Activated CD4-positive, alpha-beta T cell treated with anti-CD3 and anti-CD28 coated beads, Interleukin-2, amount 50 U/mL, for 48 hours (primary cell): Measurements from ENCODE around the gene ONECUT3.

Source experiments
- DNase-seq, 2 experiments: peaks; one replicate each; pipeline ENCODE4 v3.0.0-alpha.2; 2020

Gene ONECUT3

DNA sequence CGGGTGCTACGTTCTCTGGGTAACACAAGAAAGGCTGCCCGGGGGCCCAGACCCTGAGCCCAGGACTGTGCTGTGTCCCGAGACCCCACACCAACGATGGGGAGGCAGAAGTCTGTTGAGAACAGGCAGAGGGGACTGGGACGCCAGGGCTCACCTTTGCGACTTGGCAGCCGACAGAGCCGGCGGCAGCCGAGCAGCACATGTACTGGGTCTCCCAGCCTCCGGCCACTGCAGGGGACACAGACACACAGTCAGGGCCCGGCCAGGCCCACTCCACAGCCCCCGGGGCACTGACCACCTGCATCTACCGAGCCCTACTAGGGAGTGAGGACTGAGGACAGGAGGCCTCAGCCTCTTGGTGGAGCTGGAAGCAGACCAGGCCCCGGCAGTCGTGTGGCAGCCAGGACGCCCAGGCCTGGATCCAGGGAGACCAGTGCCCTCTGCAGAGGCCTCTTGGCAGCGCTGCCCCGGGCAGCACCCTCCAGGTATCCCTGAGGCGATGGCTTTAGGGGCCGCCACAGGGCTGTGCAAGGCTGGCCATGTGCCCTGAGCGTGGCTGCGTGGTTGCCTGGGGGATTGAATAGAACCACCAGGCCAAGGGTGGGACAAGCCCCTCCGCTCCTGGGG, 64.4 kb downstream of the ONECUT3 start:
- DNase-seq = no peak

DNA sequence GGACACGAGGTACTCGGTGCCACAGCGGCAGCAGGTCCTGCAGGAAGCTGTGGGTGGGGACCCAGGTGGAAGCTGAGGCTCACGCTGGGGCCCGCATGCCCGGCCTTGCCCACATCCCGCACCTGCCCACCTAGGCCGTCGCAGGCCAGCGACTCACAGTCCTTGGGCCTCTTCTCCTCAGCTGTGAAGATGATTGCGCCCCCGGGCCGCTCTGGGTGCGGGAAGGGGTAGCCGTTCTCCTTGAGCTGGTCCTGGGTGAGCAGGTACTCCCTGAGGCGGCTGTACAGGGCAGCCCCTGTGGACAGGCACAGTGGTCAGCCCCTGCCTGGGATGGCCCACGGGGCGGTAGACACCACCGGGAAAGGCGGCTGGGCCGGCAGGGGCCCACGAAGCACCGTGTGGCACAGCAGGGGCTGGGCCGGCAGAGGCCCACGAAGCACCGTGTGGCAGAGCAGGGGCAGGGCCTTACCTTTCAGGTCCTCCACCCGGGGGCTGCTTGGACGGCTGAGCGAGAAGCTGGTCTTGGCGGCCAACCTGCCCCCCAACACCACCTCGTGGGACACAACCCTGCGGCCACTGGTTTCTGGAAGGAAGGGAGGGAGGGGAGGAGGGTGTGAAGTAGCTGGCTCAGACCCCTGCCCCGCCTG, 65.4 kb downstream of the ONECUT3 start:
- no peak for DNase-seq

DNA sequence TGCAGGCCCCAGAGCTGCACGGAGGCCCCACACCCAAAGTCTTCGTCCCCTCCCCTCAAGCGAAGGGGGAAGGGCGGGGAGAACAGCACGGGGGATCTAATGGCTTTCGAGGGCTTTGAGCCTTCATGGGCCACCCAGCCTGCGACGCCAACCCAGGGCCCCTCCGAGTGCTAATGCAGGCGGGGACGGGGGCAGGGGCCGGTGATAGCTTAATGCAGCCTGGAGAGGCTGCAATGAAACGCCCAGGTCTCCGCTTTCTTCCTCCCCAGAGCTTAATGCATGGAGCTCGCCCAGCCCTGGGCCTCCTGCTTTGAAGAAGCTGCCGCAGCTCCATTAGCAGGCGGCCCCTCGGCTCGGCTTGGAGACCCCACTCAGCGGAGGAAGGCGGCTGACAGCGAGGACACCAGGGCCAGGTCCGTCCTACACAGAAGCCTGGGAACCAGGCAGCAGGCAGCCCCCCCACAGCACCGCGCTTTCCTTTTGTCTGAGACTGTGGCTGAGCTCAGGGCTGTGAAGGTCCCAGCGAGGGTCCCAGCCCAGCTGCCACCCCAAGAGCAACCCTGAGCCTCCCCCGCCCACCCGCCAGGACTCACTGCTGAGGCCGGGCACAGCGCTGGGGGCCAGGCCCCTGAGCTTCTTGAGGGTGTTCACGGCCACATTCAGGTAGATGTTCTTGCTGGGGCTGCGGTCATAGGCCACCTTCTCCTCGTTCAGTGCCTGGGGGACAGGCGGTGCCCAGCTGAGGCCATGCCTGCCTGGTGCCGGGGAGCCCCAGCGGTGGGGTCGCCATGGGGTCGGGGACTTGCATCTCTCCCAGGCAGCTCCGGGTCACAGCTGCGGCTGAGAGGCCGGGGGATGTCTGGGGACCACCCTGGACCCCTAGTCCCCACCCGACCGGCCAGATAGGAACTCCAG, 66.3 kb downstream of the ONECUT3 start:
- no peak for DNase-seq

DNA sequence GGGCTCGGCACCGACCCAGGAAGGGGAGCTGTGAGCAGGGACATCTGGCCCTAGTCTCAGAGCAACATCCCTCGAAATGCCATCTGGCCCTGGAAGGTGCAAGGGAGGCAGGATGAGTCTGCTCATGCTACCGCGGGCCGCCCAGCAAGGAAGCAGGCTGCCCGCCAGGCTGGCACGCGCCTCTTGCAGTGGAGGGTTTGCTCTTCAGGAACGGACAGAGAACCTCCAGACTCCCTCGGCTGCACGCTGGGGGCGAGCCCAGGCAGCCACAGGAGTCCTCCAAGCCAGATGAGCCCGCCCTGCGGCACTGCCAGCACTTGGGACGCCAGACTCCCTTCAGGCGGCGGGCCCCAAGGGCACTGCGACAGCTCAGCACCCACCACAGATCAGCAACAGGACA, 68.9 kb downstream of the ONECUT3 start:
- no peak for DNase-seq

DNA sequence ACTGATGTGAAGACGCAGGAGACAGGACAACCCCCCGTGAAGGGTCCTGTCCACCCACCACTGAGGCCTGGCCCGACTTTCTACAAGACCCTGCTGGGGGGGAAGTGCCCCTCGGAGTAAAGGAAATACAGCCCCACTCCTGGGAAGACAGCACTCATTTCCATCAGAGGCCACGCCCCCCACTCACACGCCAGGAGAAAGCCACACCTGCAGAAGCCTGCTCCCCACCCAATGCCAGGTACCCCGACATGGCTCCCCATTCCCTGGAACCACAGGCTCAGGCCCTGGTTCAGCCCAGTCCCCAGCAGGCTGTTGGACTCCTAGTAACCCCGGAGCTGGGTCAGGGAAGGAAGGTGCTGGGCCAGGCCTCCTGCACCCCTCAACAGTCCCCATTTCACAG, 69.7 kb downstream of the ONECUT3 start:
- no peak for DNase-seq

DNA sequence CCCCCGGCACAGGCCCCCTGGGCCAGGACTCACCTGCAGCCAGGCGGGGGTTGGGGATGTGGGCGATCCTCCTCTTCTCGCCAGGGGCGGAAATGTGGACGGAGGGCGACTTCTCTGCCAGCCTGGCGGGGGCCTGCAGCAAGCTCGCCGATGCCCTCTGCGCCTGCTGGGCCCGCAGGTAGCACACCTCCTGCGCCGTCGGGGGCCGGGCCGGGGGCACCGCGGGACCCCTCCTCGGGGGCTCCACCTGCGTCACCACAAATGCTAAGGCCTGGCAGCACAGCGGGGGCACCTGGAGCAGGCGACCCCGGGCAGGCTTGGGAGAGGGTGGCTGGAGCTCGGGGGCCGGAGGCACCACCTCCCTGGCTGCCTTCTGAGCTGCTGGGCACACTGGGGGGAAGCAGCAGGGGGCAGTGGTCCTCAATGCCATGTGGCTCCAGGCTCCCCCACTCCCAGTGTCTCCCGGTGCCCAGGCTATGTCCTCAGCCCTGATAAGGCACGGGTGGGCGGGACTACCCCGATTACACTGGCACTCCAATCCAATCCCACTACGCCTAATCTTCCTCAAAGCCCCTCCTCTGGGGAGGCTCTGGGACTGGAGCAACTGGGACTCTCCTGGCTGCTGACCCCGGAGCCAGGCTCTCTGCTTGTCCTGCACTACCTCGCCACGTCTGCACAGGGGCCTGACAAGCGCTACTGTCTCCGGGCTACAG, 70.4 kb downstream of the ONECUT3 start:
- DNase-seq = no peak

DNA sequence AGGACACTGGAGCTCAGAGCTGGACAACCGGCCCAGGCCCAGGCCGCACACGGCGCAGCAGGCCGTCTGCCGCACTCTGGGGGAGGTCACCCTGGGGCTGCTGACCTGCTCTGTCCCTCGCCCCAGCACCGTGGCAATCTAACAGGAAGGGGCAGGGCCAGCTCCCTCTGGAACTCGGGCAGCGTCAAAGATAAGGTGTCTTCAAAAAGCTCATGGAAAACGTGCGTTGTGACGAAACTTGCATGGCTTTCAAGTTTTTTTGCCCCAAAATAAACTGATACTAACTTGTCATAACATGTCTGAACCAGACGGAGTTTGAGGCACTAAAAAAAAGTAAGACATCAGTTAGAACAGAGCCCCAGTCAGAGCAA, 70.9 kb downstream of the ONECUT3 start:
- no peak for DNase-seq

DNA sequence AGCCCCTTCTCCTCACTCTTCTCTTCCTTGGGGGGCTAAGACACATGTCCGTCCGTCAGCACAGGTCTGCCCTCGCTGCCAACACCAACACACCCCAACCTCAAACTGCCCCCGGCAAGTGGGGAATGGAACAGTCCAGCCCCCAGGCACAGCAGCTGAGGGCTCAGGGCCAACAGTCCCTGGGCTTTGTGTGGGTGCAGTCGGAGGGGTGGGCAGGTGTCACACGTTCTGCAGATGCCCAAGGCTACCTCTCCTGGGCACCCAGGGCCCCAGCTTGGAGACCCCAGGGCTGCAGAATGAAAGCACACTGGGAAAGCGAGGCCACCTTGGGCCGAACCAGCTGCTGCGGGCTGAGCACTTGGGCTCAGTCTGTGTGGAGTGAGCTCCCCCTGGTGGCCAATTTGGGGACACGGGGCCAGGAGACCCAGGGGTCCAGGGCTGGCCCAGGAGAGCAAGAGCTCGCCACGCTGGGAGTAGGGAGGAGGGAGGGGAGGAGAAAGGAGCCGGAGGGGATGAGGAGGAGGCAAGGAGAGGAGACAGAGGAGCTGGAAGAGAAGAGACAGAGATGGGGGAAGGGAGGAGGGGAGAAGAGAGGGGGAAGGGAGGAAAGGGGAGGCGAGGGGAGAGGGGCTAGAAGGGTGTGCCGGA, 72.7 kb downstream of the ONECUT3 start:
- peak; percentile 78 to 83 for DNase-seq

DNA sequence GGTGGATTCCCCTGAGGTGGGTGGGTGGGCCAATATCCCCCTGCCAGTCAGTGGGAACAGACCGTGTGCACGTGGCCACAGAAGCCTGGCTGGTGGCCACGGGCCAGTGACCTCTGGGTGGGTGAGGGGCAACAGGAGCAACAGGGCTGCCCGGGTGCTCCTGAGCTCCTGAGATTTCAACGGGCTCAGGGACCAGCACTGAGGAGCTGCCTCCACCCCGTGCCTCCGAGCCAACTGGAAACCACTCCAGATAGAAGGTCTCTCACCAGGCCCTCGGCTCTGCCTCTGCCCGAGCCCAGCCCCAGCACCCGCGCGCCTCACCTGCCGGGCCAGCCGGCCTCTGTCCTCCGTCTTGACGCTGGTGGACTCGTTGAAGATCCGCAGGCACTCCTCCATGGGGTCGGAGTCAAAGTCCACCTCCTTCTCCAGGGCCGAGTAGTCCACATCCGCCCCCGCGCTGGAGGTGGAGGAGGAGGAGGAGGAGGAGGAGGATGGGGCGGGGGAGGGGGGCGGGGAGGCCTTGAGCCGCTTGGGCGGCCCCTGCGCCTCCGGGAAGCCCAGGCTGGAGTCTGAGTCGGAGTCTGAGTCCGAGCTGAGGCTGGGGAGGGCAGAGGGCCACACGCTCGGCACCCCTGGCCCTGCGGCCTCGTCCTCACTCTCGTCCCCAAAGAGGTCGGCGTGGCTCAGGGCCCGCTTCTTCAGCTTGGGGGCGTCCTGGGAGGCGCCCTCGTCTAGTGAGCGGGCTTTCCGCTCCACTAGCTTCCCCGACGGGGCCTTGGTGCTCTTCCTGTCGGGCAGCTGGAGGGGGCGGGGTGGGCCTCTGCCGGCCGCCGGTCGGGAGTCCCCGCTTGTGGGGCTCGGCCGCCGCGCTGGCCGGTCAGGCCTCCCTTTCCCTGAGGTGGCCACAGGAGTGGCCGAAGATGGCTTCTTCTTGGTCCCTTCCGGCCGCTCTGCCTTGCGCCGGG, 73.5 kb downstream of the ONECUT3 start:
- DNase-seq = no peak

DNA sequence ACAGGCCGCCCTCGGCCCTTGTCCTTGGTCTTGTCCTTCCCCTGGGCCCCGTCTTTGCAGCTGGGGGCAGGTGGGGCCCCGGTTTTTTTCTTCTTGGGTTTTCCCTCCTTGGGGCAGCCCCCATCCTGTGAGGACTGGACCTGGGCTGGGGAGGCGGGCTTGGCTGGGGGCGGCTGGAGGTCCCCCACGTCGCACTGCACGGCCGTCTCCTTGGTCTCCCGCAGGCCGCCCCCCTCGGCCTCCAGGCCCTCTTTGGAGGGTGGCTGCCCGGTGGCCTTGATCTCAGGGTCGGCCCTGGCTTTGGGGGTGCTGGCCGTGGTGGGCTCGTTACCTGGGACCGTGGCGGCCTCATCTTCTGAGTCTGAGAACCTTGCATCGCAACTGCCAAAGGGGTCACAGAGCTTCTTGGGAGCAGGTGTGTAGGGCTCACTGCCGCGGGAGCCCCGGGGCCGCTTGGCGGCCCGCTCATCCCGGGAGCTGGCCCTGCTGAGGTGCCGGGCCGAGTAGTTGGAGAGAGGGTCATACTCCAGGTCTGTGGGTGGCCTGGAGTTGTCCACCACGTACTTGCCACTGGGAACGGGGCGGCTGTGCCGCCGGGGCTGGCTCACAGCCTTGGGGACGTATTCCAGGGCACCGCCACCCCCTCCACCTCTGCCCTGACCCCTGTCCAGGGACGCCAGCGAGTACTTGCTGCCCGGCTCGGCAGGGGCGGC, 74.4 kb downstream of the ONECUT3 start:
- DNase-seq = no peak

DNA sequence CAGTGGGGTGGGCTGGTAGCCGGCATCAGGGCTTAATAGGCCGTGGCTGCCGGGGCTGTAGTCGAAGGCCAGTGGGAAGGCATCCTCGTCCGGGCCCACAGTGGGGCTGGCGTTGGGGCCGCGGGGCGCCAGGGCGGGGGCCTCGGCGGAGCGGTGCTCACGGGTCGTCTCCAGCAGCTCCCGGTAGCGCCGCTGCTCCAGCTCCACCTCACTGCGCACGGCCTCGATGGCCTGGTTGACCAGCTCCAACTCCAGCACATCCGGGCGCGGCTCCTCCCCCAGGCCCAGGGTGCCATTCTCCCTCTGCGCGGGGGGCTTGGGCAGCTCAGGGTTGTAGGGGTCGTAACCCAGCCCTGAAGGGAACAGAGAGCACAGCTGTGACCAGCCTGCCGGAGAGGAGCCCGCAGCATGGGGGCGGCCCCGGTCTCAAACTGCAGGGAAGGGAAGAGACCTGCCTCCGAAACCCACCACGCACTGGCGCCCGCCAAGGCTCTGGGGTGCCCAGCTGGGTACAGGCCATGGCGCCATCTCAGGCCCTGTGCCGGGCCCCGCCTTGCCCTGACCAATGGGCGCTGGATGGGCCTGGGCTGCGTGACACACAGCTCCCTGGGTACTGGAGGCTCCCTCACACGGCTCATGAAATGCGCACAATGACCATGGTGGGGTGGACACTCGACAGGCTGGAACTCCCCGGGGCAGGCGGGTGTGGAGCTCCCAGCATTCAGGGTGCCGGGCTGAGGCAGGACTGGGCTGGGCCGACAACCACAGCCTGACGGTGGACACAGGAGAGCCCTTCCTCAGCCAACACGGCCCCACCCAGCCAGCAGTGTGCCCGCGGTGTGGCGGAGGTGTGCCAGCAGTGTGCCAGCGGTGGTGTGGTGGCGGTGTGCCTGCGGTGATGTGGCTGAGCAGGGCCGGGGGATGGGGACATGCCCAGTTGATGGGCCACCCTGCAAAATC, 75.3 kb downstream of the ONECUT3 start:
- DNase-seq = no peak

DNA sequence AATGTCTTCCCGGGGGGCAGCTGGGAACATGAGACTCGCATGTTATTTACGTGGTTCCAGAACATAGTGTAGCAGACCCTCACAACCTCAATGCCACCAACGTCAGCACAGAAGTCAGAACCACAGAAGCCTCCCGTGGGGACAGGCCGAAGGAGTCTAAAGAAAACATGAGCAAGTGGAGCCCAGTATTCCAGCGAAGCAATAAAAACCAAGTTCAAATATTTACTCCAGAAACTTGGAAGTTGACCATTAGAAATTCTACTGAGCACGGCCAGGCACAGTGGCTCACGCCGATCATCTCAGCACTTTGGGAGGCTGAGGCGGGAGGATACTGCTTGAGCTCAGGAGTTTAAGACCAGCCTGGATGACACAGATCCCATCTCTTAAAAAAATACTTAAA, 76.7 kb downstream of the ONECUT3 start:
- DNase-seq = no peak

DNA sequence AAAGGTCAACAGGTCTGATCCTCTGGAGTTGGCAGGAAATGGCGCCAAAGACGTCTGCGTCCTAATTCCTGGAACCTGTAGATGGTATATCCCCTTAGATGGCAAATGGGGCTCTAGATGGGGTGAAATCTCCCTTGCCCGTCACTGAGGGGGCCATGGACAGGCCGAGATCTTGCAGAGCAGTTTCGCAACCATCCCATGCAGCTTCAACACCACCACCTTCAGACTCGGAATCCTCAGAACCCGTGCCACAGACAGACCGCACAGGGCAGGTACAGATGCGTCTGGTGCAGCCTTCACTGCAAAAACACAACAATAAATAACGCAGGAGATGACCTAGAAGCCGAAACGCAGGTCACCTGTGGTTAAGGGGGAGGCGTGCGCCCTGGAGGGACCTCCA, 77.3 kb downstream of the ONECUT3 start:
- no peak for DNase-seq
